ENCODE data around the gene DOK5. TPM values are rescaled to one million over a fixed set of nuclear protein-coding genes. Genes with fewer than 3 reads are reported as not detected.

Gene DOK5
- total and polyA plus RNA-seq, 9 of the 15 experiments (the other 6 are each of a cell fraction or from before 2014, with no cell fraction given), result not detected

DNA sequence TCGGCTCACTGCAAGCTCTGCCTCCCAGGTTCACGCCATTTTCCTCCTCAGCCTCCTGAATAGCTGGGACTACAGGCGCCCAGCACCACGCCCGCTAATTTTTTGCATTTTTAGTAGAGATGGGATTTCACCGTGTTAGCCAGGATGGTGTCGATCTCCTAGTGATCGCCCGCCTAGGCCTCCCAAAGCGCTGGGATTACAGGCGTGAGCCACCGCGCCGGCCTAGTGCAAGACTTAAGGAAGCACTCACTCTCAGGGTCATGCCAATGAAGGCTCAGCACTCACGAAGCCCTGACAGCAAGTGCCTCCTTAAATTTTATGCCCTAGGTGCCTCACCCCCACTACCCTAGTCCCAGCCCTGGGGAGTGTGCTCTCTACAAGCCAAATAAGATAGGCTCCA, 4.7 kb upstream of the DOK5 start:
- 1% methylated on average over 14 of the region's 15 CpGs for WGBS (ENCODE audit: insufficient coverage, low coverage, missing lambda C conversion rate)
- ChIA-PET POLR2A (no interaction called here), CTCF (ENCODE audit: low intra/inter-chr PET ratio) (no interaction called here)
- ATAC-seq, result no peak
- in situ Hi-C loops (cut with MboI), result no loop called here
- H3K4me3 ChIP-seq, result no peak overlapping the region
- H3K27ac ChIP-seq (ENCODE audit: extremely low read depth, low read depth, low read length), result no peak overlapping the region
- no peaks in the 10 kb centered on the region for H3K9me1 ChIP-seq (ENCODE audit: control insufficient read depth, insufficient read depth, low read length)
- H3K79me2 ChIP-seq (ENCODE audit: control insufficient read depth, insufficient read depth, low read length), result no peaks in the 10 kb centered on the region
- H3K27me3 ChIP-seq (ENCODE audit: control insufficient read depth in 2 of 2, insufficient read depth in 2 of 2, low read length in 2 of 2), result no peaks in the 10 kb centered on the region
- H3K4me1 ChIP-seq (replicated peaks in 1 of 2; ENCODE audit: control insufficient read depth in 2 of 2, insufficient read depth in 2 of 2, low read length in 2 of 2), result no peaks in the 10 kb centered on the region
- no peaks in the 10 kb centered on the region for H4K20me1 ChIP-seq (replicated peaks; ENCODE audit: control insufficient read depth, insufficient read depth, low read length)
- no peak overlapping the region for H2AFZ ChIP-seq (ENCODE audit: low read depth, low read length)
- intact Hi-C loops (cut with micrococcal nuclease), result no loop called here
- H3K4me2 ChIP-seq (ENCODE audit: insufficient read depth, low read length), result no peak overlapping the region
- no peak for DNase-seq (ENCODE audit: extremely low read depth in 1 of 4, low spot score in 3 of 4)
- no peak overlapping the region for H3K9ac ChIP-seq (ENCODE audit: insufficient read depth in 1 of 2, low read depth in 2 of 2, low read length in 2 of 2)
- FAIRE-seq, result no peak
- no peaks in the 10 kb centered on the region for H3K36me3 ChIP-seq (ENCODE audit: control insufficient read depth, insufficient read depth, low read length)
- TF ChIP-seq, protein P1, sequence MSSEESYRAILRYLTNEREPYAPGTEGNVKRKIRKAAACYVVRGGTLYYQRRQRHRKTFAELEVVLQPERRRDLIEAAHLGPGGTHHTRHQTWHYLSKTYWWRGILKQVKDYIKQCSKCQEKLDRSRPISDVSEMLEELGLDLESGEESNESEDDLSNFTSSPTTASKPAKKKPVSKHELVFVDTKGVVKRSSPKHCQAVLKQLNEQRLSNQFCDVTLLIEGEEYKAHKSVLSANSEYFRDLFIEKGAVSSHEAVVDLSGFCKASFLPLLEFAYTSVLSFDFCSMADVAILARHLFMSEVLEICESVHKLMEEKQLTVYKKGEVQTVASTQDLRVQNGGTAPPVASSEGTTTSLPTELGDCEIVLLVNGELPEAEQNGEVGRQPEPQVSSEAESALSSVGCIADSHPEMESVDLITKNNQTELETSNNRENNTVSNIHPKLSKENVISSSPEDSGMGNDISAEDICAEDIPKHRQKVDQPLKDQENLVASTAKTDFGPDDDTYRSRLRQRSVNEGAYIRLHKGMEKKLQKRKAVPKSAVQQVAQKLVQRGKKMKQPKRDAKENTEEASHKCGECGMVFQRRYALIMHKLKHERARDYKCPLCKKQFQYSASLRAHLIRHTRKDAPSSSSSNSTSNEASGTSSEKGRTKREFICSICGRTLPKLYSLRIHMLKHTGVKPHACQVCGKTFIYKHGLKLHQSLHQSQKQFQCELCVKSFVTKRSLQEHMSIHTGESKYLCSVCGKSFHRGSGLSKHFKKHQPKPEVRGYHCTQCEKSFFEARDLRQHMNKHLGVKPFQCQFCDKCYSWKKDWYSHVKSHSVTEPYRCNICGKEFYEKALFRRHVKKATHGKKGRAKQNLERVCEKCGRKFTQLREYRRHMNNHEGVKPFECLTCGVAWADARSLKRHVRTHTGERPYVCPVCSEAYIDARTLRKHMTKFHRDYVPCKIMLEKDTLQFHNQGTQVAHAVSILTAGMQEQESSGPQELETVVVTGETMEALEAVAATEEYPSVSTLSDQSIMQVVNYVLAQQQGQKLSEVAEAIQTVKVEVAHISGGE (CRISPR knock-in tag; IDR thresholded peaks at IDR 0.05), result peak in 1 of 3 experiments; percentile 40; a peak in 2 of 6 replicates
- no peak for TF ChIP-seq ZNF146 (CRISPR knock-in tag; IDR thresholded peaks at IDR 0.05; ENCODE audit: unreplicated experiment)
- H3K9me3 ChIP-seq (replicated peaks; ENCODE audit: control insufficient read depth, insufficient read depth, low read depth, low read length), result no peaks in the 10 kb centered on the region
- BruUV-seq (replicated peaks), result no TSS peak

Measured in K562 (cell line).